Stimulated activated CD8-positive, alpha-beta memory T cell treated with anti-CD3 and anti-CD28 coated beads, Interleukin-7, amount 100 ng/mL, for 1 hour (primary cell): Measurements from ENCODE around the gene CDCA4.

ENCODE experiments used
- DNase-seq, 2 donors: peaks; one replicate each; pipeline ENCODE4 v3.0.0-alpha.2; 2020; ENCODE audit warnings: low read depth in 2 of 2

CDCA4 gene

GRCh38 chr14:104975481-104976197, 45.2 kb downstream of the CDCA4 start:
- no peak for DNase-seq

- no peak for DNase-seq
These were observed 46.1 kb downstream of the CDCA4 start for GRCh38 chr14:104974665-104975390.

DNA sequence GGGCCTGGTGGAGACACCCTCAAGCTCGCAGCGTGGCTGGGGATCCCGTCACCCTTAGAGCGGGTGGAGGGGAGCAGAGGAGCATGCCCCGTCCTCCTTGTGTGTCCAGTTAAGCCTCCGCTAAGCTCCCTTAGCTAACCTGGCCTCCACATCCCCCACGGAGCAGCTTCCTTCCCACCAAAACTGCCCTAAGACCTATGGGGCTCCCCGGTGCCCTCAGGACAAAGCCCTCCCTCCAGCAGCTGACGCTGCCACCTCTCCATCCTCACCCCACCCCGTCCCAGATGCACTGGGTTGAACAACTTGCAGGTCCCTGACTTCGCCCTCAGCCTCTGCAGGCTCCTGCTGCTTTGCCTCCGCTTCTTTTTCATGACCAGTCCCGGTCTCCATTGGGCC, 46.7 kb downstream of the CDCA4 start:
- DNase-seq: no peak

GRCh38 chr14:104973385-104974145, 47.3 kb downstream of the CDCA4 start:
- no peak for DNase-seq

DNA sequence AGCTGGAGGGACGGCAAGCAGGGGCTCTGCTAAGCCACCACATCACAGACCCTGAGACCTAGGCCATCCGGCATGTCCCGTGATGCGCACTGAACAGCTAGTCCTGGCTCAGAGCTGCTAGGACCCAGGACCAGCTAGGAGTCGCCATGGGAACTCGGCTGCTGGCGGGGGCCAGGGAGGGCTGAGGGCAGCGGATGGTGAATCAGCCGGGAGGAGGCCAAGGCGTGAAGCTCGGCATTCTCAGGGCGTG, 47.8 kb downstream of the CDCA4 start:
- DNase-seq: no peak

DNA sequence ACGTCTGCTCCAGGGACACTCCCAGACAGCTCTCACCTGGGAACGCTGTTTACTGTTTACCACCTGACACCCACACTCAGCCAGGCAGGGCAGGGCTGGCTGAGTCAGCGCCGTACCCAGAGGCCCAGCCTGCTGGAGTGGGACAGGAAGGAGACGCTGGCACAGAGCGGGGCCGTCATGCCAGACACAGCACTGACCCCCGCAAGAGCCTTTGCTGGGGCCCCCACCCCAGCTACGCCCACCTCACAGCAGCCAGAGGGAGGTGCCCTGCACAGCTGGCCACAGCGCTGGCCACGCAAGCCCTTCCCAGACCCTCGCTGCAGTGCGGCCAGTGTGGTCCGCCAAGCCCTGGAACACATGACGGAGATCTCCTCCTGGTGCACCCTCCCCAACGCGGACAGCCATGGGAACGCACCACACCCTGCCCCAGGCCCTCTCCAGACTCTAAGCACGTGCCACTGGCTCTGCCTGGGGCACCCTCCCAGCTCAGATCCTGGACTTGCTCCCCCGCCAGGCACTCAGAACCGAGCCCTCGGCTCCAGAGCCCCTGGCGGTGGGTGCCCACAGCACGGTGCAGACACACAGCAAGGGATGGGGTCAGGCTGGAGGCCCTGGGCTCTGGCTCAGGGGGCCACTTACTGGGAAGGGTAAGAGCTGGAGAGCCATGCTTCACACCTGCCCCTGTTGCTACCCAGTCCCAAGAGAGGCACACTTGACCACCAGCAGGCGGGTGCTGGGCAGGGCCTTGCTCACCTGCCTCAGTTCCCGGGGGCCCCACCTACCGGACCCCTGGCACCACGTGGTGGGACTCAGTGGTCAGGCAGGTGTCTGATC, 48.4 kb downstream of the CDCA4 start:
- no peak for DNase-seq

DNA sequence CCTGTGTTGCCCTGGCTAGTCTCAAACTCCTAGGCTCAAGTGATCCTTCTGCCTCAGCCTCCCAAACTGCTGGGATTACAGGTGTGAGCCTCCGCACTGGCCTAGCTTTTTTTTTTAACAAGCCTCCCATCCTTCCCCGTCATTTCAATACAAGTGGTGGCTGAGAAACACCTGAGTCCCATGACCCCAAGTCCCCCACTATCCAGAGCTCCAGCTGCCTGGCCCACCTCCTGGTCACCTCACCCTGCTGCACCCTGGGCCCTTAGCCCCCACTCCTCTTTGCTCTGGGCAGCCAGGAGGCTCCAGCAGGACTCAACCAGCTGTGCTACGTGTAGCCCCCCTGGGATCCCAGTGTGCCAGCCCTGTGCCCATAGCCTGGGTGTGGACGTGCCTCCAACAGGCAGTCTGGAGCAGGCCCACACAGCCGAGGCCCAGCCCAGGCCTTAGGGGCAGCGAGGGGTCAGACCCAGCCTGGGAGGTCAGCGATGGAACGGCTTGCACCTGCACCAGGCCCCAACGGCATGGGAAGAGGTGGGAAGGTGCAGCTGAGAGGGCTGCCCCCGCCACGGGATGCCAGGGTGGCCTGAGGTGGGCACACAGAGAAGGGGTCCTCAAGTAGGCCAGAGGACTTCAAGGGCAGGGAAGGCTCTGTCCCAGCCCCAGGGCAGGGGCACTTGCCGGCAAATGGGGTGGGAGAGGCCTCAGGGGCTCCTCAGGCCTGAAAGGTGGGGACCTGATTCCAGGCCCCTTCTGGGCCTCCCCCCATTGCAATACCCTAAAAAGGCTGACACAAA, 49.2 kb downstream of the CDCA4 start:
- DNase-seq: no peak

GRCh38 chr14:104970231-104971068, 50.4 kb downstream of the CDCA4 start:
- DNase-seq: no peak

DNA sequence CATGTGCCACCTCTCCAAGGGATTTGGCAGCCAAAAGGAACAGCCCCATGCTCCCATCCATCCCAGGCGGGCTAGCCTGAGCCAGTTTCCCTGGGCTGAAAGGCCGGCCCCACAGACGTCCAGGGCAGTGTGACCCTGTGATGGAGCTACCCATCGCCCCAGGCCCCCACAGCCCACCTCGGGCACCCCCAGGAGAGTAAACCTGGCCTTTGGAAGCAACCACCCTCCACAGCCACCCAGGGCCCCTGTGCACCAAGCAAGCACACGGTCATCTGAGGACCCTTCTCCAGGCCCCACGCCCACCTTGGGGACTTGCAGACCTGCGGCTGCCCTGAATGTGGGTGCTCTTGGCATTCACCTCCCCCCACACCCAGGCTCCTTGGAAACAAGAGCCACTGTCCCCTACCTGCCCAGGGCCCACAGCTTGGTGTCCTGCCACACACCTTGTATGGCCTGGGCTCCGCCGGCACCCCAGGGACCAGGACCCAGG, 51.1 kb downstream of the CDCA4 start:
- DNase-seq: no peak

DNA sequence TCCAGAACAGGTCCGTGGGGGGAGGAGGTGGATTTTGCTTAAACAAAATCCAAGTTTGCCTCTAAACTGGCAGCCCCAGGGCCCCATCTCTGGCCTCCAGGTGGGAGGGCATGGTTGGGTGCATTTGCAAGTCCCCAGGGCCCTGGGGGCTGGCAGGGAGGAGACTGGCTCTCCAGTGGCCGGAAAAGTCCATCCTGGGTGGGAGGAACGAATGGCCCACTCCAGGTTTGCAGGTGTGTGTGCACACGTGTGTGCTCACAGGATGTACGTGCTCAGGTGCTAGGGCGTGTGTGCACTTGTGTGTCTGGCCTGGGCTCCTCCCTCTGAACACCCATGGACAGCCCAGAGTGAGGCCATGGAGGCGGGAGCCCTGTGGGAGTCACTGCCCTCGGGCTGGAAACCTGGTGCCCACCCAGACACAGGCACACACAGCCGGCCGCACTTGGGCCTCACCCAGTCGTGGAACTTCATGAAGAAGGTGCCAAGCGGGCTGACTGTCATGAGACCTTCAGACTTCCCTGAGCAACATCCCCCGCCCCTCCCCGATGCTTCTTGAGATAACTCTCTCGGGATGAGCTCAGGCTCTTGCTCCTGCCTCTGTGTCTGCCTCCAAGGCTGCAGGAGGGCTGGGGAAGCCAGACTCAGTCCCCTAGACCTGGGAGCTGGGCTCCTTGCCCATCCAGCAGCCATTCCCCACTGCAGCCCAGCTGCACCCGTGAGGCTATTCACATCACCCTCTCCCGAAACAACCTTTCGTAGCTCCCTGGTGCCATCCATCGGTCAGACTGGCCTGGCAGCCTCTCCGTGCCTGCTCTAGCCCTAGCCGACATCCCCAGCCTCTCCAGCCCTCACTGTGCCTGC, 52.1 kb downstream of the CDCA4 start:
- no peak for DNase-seq

- no peak for DNase-seq
These were observed 52.7 kb downstream of the CDCA4 start for GRCh38 chr14:104968153-104968527.

DNA sequence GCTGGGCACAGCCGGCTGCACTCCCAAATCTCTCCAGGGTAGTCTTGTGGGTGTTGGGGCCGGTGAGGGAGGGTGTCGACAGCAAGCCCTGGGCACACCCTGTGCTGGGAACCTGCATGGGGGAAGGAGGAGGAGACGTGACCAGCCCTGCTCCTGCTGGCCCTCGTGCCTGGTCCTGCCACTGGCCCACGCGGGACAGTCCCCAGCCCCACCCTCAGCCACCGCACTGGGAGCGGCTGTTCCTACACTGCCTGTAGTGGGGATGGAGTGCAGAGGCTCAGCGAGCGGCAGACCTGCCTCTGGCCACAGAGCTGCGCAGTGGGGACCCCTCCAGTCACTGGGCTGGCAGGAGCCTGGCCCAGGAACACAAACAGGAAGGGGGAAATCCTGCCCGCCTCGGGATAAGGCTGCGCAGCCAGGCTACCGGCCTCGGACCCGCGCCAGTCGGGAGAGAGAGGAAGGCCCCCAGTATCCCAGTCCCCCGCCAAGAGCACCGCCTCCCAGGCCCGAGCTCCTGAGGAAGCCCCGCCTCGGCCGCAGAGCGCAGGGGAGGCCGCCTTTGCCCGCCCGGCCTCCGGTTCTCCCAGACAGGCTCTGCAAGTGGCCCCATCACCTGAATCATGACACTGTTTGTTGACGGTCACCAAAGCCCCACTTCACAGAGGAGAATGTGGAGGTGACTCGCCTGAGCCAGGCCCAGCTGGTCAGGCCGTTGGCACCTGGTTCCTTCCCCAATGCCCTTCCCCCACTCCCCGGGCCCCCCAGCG, 53.3 kb downstream of the CDCA4 start:
- no peak for DNase-seq

GRCh38 chr14:104966981-104967385, 53.9 kb downstream of the CDCA4 start:
- no peak for DNase-seq

- DNase-seq: no peak
These were observed 54.5 kb downstream of the CDCA4 start for GRCh38 chr14:104966261-104966865.

- no peak for DNase-seq
These were observed 55.2 kb downstream of the CDCA4 start for GRCh38 chr14:104965561-104966231.

DNA sequence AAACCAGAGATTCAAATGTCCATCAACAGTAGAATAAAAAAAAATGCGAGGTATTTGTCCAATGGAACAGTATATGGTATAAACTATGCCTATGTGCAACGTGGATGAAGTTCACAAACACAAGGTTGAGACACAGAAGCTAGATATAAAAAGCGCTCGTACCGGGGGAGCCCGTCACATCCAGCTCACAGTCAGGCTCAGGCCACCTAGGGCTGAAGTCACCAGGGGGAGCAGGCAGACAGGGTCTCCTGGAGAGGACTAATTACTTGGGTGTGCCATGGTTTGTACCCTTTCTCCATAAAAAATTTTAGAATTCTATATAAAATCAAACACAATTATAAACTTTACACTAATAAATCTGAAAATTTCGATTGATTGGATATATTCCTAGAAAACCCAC, 56.3 kb downstream of the CDCA4 start:
- DNase-seq: no peak
